ENCODE data around the gene LTBP4. TPM values are rescaled to one million over a fixed set of nuclear protein-coding genes. Genes with fewer than 3 reads are reported as not detected.

LTBP4 gene
- total RNA-seq, 1 experiment from 2014 or later: 20.3 TPM

GRCh38 chr19:40604647-40605215 is 3.6 kb downstream of the LTBP4 start:
- CTCF ChIA-PET: interaction anchor here (0.5 to 4.3 kb wide), 9 partner anchors 14 to 538 kb away, joined by 3 to 31 read pairs (median 3); partner anchors contain the start of gene BLVRB
- TF ChIP-seq CTCF (IDR thresholded peaks at IDR 0.05; ENCODE audit: unreplicated experiment): no peak
- no TSS peak for BruUV-seq (replicated peaks)

GRCh38 chr19:40605216-40605971 is 4.2 kb downstream of the LTBP4 start:
- Mint-ChIP-seq H3K36me3 (ENCODE audit: insufficient read depth, unreplicated experiment) (peaks cover 74% of the 10 kb centered on the region), H3K4me1 (ENCODE audit: low read depth, unreplicated experiment) (peaks cover 84% of the 10 kb centered on the region), H3K4me3 (ENCODE audit: low read depth, unreplicated experiment) (peak overlapping the region; percentile 69), H3K27me3 (ENCODE audit: unreplicated experiment) (peaks cover 60% of the 10 kb centered on the region), H3K27ac (ENCODE audit: unreplicated experiment) (peak overlapping the region; percentile 81), H3K9me3 (ENCODE audit: low read depth, unreplicated experiment) (no peaks in the 10 kb centered on the region)
- DNase-seq: peak; percentile 88
- TF ChIP-seq CTCF (IDR thresholded peaks at IDR 0.05; ENCODE audit: unreplicated experiment): no peak
- CTCF ChIA-PET: interaction anchor here (0.5 to 4.3 kb wide), 6 partner anchors 13 to 537 kb away, joined by 3 to 31 read pairs (median 4); no protein-coding TSS in a partner anchor
- BruUV-seq (replicated peaks): no TSS peak
- intact Hi-C loops (cut with micrococcal nuclease; ENCODE audit: unreplicated experiment): no loop called here

More at GRCh38 chr19:40604647-40605215, 3.6 kb downstream of the LTBP4 start:
- Mint-ChIP-seq H3K4me3 (ENCODE audit: low read depth, unreplicated experiment) (peak overlapping the region; percentile 69), H3K27me3 (ENCODE audit: unreplicated experiment) (peaks cover 60% of the 10 kb centered on the region), H3K27ac (ENCODE audit: unreplicated experiment) (peak overlapping the region; percentile 81), H3K9me3 (ENCODE audit: low read depth, unreplicated experiment) (no peaks in the 10 kb centered on the region), H3K4me1 (ENCODE audit: low read depth, unreplicated experiment) (peaks cover 81% of the 10 kb centered on the region), H3K36me3 (ENCODE audit: insufficient read depth, unreplicated experiment) (peaks cover 68% of the 10 kb centered on the region)
- intact Hi-C loops (cut with micrococcal nuclease; ENCODE audit: unreplicated experiment): no loop called here
- peak; percentile 36 for DNase-seq

DNA sequence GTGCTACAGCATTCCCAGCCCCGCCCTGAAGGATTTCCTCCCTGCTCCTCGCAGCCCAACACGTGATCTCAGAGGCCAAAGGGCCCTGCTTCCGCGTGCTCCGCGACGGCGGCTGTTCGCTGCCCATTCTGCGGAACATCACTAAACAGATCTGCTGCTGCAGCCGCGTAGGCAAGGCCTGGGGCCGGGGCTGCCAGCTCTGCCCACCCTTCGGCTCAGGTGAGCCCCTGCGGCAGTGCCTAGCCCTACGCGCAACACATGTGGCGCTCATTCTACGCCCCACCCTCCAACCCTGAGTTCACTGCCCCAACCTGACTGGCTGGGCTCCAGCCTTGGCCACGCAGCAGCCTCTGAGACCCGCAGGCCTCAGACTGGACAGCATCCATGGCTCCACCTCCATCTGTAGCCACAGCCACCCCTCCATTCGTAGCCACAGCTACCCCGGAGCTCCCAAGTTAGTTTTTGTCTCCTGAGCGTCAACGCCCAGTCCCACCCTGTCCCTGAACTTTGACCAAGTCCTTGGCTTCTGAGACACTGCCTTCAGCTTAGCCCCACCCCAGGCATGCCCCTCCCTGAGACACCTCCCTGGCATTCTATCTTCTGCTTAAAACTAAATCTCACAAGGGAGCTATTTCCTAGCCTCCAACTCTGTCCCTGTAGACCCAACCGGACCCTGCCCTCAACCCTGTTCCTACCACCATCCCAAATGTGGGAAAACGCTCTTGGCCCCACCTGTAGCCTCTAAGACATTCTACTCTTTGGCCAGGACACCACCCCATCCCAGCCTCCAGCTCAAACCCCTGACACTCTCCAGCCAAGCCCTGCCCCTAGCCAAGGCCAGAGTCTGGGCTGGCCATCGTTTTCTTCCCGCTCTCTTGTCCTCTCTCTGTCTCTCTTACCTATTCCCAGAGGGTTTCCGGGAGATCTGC is 6.4 kb downstream of the LTBP4 start:
- Mint-ChIP-seq H3K27ac (ENCODE audit: unreplicated experiment) (peak overlapping the region; percentile 5), H3K27me3 (ENCODE audit: unreplicated experiment) (peaks cover 49% of the 10 kb centered on the region), H3K36me3 (ENCODE audit: insufficient read depth, unreplicated experiment) (peaks cover 68% of the 10 kb centered on the region), H3K9me3 (ENCODE audit: low read depth, unreplicated experiment) (no peaks in the 10 kb centered on the region), H3K4me1 (ENCODE audit: low read depth, unreplicated experiment) (peaks cover 74% of the 10 kb centered on the region), H3K4me3 (ENCODE audit: low read depth, unreplicated experiment) (peak overlapping the region; percentile 69)
- intact Hi-C loops (cut with micrococcal nuclease; ENCODE audit: unreplicated experiment): no loop called here
- no TSS peak for BruUV-seq (replicated peaks)
- CTCF ChIA-PET: interaction anchor here (0.6 kb wide), 1 partner anchor 116 kb away, joined by 6 read pairs; no protein-coding TSS in a partner anchor
- no peak for TF ChIP-seq CTCF (IDR thresholded peaks at IDR 0.05; ENCODE audit: unreplicated experiment)
- DNase-seq: no peak

DNA sequence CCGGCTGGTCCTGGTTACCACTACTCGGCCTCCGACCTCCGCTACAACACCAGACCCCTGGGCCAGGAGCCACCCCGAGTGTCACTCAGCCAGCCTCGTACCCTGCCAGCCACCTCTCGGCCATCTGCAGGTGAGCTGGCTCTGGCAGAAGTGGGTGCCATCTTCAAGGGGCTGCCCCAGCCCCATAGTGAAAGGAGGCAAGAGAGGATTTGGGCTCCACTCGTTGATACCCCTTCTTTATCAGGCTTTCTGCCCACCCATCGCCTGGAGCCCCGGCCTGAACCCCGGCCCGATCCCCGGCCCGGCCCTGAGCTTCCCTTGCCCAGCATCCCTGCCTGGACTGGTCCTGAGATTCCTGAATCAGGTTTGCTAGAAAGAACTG is 7.1 kb downstream of the LTBP4 start:
- CTCF ChIA-PET: interaction anchor here (0.7 kb wide), 1 partner anchor 115 kb away, joined by 4 read pairs; no protein-coding TSS in a partner anchor
- Mint-ChIP-seq H3K4me3 (ENCODE audit: low read depth, unreplicated experiment) (peak overlapping the region; percentile 69), H3K36me3 (ENCODE audit: insufficient read depth, unreplicated experiment) (peaks cover 66% of the 10 kb centered on the region), H3K27ac (ENCODE audit: unreplicated experiment) (peak overlapping the region; percentile 5), H3K4me1 (ENCODE audit: low read depth, unreplicated experiment) (peaks cover 68% of the 10 kb centered on the region), H3K27me3 (ENCODE audit: unreplicated experiment) (peaks cover 49% of the 10 kb centered on the region), H3K9me3 (ENCODE audit: low read depth, unreplicated experiment) (no peaks in the 10 kb centered on the region)
- no peak for TF ChIP-seq CTCF (IDR thresholded peaks at IDR 0.05; ENCODE audit: unreplicated experiment)
- intact Hi-C loops (cut with micrococcal nuclease; ENCODE audit: unreplicated experiment): no loop called here
- no TSS peak for BruUV-seq (replicated peaks)
- no peak for DNase-seq
